GM23248 (cell line): Measurements from ENCODE around the gene CNPY3.

ENCODE experiments used
- EZH2 ChIP-seq: fragments of 200-600 bp; sonication (generic); IDR thresholded peaks from 2 replicates; pipeline ENCODE4 v1.6.1; 2018; ENCODE audit warnings: antibody characterized with exemption, mild to moderate bottlenecking; ENCODE audit not compliant: insufficient read depth, poor library complexity, severe bottlenecking
- EZH2phosphoT487 ChIP-seq: fragments of 200-600 bp; sonication (generic); IDR thresholded peaks from 2 replicates; pipeline ENCODE4 v1.6.1; 2018; ENCODE audit warnings: antibody characterized with exemption, moderate library complexity, mild to moderate bottlenecking, low read depth; ENCODE audit not compliant: insufficient read depth

DNA sequence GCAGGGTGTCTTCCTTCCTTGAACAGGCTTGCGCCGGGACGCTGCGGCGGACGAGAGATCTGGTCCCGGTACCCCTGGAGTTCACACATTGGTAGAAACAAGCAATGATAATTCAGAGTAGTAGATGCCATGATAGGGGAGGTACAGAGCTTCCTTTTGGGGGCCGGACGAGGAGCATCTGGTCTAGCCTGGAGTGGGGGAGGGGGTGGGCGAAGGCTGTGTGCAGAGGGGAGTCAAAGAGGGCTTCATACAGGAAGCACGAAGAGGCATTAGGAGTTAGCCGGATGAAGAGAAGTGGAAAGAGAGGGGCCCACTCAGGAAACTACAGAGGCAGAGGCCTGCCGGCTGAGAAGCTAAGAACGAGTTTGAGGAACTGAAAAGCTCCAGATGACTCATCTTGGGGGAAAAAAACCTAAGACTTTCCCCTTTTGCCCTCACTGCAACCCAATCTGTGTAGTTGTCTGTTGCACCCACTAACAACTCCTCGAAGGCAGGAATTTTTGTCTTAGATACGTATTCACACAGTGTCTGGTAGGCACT lies 611 bp downstream of the CNPY3 start:
- TF ChIP-seq EZH2phosphoT487, result no peak
- TF ChIP-seq EZH2, result no peak
